ENCODE data around the gene GDI2. TPM values are rescaled to one million over a fixed set of nuclear protein-coding genes. Genes with fewer than 3 reads are reported as not detected.

Gene GDI2
- total RNA-seq, 6 donors from 2014 or later, result 77.5 to 239 (median 176) TPM

GRCh38 chr10:5774987-5775620, 38.1 kb downstream of the GDI2 start:
- peak overlapping the region in 2 of 4 donors; percentile 1 to 50 for H3K27ac ChIP-seq
- no peak for TF ChIP-seq POLR2AphosphoS5 (IDR thresholded peaks at IDR 0.05)
- TF ChIP-seq POLR2A (IDR thresholded peaks at IDR 0.05), result no peak
- TF ChIP-seq CTCF (IDR thresholded peaks at IDR 0.05), result no peak
- H3K4me3 ChIP-seq, result no peak overlapping the region
- H3K4me1 ChIP-seq, result peaks cover 6 to 18% (median 16%) of the 10 kb centered on the region in 4 donors
- H3K36me3 ChIP-seq, result peaks cover 0 to 56% (median 26%) of the 10 kb centered on the region in 4 donors
- WGBS, 2 donors, result 87 to 92% methylated on average over 8 of the region's 8 CpGs
- no peaks in the 10 kb centered on the region for H3K27me3 ChIP-seq
- no peaks in the 10 kb centered on the region for H3K9me3 ChIP-seq
- no peak for DNase-seq
- no peak for ATAC-seq (ENCODE audit: low FRiP score in 2 of 2)

- H3K36me3 ChIP-seq, result peaks cover 3 to 83% (median 43%) of the 10 kb centered on the region in 4 donors
- H3K27ac ChIP-seq, result no peak overlapping the region
- TF ChIP-seq CTCF (IDR thresholded peaks at IDR 0.05) (no peak), EP300 (IDR thresholded peaks at IDR 0.05) (no peak), POLR2AphosphoS5 (IDR thresholded peaks at IDR 0.05) (no peak), POLR2A (IDR thresholded peaks at IDR 0.05) (no peak)
- peaks cover 0 to 3% (median 0%) of the 10 kb centered on the region in 4 donors for H3K4me1 ChIP-seq
- no peaks in the 10 kb centered on the region for H3K27me3 ChIP-seq
- DNase-seq, result no peak
- no peak overlapping the region for H3K4me3 ChIP-seq
- WGBS, 2 donors, result 94% methylated on average over 2 of the region's 2 CpGs
- no peak for ATAC-seq (ENCODE audit: low FRiP score in 2 of 2)
- no peaks in the 10 kb centered on the region for H3K9me3 ChIP-seq
These were observed 47.0 kb downstream of the GDI2 start for GRCh38 chr10:5766189-5766588.

GRCh38 chr10:5765617-5766016, 47.6 kb downstream of the GDI2 start:
- WGBS, 2 donors, result 76 to 80% methylated on average over 2 of the region's 2 CpGs
- H3K9me3 ChIP-seq, result no peaks in the 10 kb centered on the region
- no peak overlapping the region for H3K27ac ChIP-seq
- H3K4me3 ChIP-seq, result no peak overlapping the region
- H3K36me3 ChIP-seq, result peaks cover 3 to 87% (median 46%) of the 10 kb centered on the region in 4 donors
- peaks cover 0 to 3% (median 0%) of the 10 kb centered on the region in 4 donors for H3K4me1 ChIP-seq
- ATAC-seq (ENCODE audit: low FRiP score in 2 of 2), result no peak
- no peak for DNase-seq
- TF ChIP-seq EP300 (IDR thresholded peaks at IDR 0.05) (no peak), CTCF (IDR thresholded peaks at IDR 0.05) (no peak), POLR2AphosphoS5 (IDR thresholded peaks at IDR 0.05) (no peak), POLR2A (IDR thresholded peaks at IDR 0.05) (no peak)
- no peaks in the 10 kb centered on the region for H3K27me3 ChIP-seq

GRCh38 chr10:5764422-5765297, 48.6 kb downstream of the GDI2 start:
- 93 to 94% methylated on average over 10 of the region's 10 CpGs for WGBS, 2 donors
- DNase-seq (no peak), ATAC-seq (ENCODE audit: low FRiP score in 2 of 2) (no peak)
- H3K36me3 ChIP-seq, result peaks cover 3 to 92% (median 54%) of the 10 kb centered on the region in 4 donors
- no peak overlapping the region for H3K27ac ChIP-seq
- H3K4me1 ChIP-seq, result peaks cover 0 to 3% (median 0%) of the 10 kb centered on the region in 4 donors
- no peaks in the 10 kb centered on the region for H3K9me3 ChIP-seq
- no peaks in the 10 kb centered on the region for H3K27me3 ChIP-seq
- TF ChIP-seq CTCF (IDR thresholded peaks at IDR 0.05) (no peak), POLR2AphosphoS5 (IDR thresholded peaks at IDR 0.05) (no peak)
- no peak overlapping the region for H3K4me3 ChIP-seq

All from upper lobe of left lung (tissue), 6 donors.